HG03520 (cell line): Measurements from ENCODE around the gene ZNF593.

ENCODE experiments used
- ATAC-seq: cut with Tn5 transposase; IDR thresholded peaks from one replicate; pipeline ENCODE4 v1.9.1; 2021; ENCODE audit warnings: mild to moderate bottlenecking, moderate library complexity; ENCODE audit not compliant: unreplicated experiment

ZNF593 gene

DNA sequence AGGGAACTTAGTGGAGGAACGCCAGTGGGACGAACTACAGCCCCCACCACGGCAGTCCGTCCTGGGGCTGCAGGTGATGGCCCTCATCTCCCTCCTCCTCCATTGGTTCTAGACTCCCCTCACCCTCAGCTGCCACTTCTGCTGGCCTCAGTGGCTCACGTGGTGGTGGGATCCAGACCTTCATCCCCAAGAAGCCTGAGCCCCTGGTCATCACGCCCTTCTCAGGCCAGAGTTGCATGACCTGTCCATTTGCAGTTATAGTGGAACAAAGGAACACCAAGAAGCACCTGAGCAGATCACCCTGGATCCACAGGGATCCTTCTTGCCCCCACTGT lies 23.8 kb upstream of the ZNF593 start:
- ATAC-seq, result no peak

DNA sequence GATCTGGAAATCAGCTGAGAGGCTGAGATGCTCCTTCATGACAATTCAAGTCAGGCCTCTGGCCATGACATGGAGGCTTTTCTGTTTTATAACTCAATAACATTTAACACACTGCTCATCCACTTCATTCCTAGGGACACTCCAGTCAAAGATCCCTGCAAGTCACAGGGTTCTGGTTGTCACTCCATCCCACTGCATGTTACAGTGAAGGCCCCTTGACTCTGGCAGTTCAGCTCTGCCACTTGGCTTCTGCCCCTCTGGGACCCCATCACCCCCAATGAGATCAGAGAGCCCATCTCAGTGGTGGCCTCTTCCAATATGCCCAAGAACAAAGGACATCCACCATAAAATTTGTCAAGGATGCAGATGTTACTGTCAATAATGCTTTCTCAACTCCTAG lies 20.8 kb upstream of the ZNF593 start:
- no peak for ATAC-seq

DNA sequence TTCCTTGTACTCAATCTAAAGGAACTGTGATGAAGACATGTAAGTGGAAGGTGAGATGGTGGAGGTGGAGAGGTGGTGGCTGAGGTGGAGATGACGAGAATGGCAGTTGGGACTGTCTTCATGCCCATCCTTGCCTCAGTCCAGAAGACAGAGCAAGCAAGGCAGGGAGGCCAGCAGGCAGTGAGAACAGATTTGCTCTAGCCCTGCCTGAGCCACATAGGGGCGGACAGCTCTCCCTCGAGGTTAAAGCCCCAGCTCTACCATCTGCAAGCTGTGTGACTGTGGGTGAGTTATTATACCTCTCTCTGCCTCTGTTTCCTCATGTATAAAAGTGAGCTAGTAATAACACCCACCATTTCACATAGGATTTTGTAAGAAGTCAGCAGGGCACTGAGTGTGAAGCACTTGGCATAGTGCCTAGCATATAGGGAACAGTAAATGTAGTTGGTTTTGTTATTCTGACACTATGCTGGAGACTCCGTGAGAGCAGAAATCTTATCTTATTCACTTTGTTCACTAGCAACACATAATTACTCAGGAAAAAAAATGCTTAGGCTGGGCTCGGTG lies 15.7 kb upstream of the ZNF593 start:
- ATAC-seq, result no peak

DNA sequence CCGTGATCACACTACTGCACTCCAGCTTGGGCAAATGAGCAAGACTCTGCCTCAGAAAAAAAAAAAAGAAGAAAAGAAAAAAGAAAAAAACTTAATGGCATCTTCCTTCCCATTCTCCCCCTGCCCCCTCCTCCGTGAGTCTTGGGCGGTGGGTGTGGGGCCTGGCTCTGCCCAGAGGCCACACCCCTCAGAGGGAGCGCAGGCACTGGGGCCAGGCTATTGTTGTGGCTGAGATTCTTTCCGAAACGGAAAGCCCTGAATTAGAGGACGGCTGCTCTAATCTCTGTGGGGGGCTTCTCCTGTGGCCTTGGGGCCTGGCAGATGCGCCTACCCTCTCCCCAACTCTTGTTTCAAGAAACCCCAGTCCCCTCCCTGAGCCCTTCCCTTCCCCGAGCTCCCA lies 15.0 kb upstream of the ZNF593 start:
- ATAC-seq, result no peak

DNA sequence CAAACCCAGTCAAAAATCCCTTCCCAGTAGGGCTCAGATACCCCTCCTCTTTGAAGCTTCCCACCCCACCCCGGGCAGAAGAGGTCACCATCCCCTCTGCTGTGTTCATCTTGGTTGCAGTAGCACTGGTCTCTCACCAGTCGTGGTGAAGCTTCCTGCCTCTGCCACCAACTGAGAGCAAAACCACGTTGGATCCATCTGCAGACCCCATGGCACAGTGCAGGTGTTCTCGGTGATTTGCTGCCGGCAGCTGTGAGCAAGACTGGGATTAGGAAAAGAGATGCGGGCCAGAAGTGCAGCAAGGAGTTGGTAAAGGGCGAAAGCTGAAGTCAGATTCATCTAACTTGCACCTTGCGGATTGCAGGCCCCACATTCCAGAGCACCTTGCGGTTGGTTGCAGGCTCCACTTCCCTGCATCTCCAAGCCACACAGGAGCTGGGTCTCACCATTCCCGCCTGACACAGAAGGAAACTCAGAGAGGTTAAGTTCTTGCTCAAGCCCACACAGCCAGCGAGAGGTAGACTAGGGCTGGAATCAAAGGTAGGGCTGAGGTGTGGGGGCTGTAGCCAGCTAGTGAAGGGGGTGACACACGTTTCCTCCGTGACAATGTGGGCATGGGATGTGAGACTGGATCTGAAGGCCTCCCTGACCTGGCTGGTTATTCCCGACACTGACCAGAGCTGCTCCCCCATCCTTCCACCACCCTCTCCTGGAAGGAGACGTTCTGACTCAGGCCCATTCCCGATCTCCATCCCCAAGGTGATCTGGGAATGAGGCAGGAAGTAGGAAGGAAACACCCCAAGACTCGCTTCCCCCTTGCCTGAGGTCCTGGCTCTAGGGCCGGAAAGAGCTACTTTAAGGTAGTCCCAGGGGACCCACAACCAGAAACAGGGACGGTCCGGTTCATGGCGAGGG lies 14.1 kb upstream of the ZNF593 start:
- no peak for ATAC-seq

DNA sequence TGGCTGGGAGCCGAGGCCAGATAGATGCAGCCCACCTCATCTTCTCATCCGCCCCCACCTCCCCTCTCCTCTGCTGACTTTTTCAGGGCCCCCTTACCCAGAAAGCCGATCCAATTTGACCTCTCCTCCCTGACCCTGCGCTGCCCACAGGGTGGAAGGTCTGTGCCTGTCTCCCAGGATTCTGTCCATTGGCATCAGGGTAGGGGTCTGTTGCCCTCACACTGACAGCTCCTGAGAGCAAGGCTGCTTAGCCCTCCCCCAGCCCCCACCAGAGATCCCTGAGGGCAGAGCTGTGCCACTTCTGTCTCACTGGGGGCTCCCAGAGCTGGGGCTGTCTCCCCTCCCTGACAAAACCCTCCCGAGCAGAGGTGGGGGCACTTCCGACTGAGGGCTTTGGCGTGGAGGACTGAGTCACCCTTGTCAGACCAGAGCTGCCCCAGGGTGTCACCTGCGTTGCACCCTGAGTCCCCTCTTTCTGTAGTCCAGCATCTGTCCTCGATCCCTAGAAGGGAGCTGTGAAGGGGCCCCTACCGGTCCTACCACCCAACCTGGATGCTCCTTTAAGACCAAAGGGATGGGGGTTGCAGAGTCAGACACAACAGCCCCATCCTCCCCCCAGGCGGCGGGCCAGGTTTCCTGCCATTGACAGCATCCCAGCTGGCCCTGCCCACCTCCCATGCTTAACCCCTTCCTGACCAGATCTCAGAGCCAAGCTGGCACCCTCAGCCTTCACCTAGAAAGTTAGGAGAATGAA lies 13.2 kb upstream of the ZNF593 start:
- no peak for ATAC-seq

DNA sequence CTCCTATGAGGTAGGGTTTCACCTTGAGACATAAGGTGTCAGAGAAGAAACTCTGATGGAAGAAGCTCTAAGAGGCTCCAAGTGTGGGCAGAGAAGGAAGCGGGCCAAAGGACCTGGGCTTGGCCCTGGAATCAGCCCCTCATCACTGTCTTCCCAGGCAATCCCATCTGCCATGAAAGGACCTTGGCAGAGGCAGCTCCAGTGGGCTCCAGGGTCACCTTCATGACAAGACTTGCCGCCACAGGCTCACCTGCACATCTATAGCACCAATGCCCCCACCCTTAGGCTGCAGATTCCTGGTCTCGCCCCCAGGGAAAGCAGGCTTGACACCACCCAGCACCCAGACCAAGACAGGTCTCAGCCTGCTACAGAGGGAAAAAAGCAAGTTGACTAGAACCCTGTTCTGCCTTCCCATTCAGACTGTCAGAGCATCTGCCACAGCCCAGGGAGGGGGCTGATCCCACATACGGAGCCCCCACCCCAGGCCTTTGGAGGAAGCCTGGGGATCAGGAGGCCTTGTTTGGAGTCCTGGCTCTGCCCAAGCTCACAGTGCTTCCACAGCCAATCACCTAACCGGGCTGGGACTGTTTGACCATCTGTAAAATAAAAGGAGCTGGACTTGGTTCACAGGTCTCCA lies 11.3 kb upstream of the ZNF593 start:
- ATAC-seq, result no peak

DNA sequence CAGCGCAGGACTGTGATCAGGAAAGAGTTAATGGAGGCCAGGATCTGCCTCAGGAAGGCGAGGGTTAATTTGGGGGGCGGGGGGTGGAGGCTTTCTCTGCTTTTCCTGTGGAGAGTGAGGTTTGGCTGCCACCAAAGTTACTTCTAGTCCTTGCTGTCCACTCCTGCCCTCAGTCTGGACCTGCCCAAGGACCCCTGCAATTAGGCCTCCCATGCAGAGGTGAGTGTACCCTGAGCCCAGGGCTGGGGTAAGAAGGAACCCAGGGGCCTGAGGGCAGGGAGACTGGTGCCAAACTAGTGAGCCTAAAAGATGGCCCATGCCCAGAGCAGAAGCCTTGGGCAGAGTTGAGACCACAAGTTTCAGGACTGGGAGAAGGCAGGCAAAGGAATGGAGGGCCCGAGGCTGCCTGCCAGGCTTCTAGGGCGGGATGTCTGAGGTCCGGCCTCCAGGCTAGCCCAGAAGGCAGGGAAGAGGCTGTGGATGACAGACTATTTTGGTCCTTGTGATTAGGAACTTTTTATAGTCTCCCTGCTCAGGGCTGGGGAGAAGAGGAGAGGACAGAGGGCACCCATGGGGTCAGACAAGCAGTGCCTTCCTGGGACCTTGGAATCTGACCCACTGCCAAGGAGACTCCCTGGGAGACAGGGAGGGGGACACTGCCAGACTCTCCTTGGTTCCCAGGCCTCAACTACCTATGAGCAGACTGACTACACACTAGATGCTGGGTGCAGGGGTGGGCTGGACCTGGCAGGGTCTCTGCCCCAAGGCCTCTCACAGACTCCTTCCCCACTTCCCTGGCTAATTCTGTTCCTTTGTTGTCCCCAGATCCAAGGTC lies 10.6 kb upstream of the ZNF593 start, which contains the start of gene FAM110D:
FAM110D (plus strand) TSS at position 172 of the 835 bp plus-strand sequence. CDS start 2,213 bp downstream, outside the sequence.
- ATAC-seq, result no peak

DNA sequence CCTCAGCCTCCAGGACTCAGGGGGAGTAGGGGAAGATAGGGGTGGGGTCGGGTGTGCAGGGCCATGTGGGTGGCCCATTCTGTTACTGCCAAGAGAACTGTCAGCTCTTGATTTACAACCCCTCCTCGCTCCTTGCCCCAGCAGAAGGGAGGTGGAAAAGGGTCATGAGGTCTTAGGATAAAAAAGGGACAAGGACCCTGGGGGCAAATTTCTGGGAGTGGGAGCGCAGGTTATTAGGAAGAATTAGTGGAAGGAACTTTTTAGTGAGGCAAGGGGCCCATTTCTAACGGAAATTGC lies 10.0 kb upstream of the ZNF593 start:
- no peak for ATAC-seq

DNA sequence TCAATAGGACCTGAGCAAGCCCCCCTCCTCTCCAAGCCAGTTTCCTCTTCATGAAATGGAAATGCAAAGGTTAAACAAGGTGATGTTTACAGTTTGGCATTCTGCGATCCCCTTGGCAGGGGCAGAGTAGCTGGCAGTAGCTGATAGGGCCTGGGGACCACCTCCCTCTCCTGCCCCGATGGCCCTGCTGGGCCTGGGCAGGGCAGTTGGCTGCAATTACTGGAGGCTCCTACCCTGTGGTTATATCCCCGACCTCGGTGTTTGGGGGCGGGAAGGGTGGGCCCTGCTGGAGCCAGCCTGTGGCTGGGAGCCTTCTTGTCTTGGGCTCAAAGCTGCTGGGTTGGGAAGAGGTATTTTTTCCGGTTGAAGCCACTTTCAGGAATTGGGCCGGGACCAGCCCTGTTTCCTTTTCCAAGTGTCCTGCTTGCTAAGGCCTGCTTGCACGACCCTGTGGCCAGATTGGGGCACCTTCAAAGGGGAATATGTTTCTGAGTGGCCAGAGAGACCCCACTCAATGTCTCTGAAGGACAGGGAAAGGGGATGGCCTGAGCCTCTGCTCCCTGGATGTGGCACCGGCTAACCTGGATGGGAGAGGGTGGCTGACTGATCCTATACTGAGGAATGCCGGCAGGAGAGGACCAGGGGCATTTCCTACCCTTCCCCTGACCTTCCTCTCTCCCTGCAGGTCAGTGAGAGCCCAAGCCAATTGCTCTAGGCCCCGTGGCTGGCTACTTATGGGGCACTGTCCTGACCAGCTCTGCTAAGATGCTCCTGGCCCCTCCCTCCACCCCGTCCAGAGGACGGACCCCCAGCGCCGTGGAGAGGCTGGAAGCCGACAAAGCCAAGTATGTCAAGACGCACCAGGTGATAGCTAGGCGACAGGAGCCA lies 8.9 kb upstream of the ZNF593 start:
- ATAC-seq, result no peak

DNA sequence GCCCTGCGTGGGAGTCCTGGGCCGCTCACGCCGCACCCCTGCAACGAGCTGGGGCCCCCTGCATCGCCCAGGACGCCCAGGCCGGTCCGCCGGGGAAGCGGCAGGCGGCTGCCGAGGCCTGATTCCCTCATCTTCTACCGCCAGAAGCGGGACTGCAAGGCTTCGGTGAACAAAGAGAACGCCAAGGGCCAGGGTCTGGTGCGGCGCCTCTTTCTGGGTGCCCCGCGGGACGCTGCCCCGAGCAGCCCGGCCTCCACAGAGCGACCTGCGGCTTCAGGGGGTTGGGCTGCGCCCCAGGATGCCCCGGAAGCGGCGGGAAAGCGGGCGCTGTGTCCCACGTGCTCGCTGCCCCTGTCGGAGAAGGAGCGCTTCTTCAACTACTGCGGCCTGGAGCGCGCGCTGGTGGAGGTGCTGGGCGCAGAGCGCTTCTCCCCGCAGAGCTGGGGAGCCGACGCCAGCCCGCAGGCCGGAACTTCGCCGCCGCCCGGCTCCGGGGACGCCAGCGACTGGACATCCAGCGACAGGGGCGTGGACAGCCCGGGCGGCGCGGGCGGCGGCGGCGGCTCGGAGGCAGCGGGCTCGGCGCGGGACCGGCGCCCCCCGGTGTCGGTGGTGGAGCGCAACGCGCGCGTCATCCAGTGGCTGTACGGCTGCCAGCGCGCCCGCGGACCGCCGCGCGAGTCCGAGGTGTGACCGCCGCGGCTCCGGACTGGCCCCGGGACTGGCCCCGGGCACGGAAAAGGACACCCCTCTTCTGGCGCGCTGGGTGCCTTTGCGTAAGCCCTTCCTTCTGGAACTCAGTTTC lies 8.1 kb upstream of the ZNF593 start:
- no peak for ATAC-seq

DNA sequence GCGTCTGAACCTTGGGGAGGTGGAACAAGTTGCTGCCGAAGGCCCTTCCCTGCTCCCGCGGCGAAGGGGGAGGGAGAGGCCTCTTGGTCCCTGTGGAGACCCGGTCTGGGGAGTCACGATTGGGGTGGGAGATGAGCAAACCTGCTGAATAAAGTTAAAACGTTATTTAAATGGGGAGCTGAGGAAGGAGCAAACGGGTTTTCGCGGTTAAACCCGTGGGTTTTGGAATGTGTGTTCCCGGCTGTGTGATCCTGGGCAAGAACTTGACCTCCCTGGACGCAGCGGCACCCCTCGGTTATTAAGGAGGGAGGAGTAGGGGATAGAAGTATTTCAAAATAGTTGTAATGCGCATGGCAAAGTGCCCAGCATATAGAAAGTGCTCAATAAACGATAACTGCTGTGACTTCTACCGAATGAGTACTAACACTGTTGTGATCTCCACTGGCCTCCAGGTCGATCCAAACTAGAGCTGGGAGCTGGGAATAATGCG lies 7.4 kb upstream of the ZNF593 start:
- ATAC-seq, result no peak

DNA sequence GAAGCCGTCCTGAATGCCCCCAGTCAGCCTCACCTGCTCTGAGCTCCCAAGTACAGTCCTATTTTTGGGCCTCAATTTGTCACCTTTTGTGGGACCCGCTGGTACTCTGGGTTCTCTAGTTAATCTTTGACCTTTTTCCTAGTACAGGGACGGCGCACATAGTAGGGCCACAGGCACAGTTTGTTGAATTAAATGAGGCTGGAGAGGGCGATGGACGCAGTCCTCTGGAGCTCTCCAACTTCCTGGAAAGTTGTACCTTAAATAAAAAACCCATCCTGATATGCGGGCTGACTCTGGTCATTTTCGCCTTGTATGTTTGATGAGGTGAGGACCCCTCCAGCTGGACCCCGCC lies 6.0 kb upstream of the ZNF593 start:
- ATAC-seq, result no peak

DNA sequence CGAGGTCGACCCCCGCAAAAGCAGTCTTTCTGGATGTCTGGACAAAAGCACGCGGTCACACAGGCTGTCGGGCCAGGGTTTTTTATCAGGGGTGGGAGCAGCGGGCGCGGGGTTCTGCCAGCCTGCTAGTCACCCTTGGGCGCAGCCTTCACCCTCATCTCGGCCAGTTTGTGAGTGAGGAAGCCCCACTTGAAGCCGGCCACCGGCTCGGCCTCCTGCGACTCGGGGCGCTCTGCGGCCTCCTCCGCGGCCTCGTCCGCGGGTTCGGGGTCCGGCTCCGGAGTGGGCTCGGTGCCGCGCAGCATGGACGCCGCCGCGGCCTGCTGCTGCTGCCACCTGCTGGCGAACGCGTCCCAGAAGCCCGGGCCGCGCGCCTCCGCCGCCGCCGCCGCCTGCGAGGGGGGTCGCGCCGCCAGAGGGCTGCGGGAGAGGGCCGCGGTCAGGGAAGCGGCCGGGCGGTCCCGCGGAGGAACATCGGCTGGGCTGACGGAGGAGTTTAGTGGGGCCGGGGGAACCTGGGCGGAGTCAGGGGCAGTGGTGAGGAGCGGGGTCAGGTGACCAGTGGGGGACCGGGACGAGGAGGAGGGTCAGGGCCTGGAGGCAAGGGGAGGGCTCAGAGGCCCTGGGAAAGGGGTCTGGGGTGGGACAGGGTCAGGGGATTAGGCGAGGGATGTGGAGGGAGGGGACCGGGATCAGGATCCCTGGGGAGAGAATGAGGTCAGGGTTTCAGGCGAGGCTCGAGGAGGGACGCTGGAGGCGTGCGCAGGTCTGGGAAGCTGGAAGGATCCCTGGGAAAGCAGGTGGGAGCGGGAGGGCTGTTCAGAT lies 5.5 kb upstream of the ZNF593 start:
- no peak for ATAC-seq

DNA sequence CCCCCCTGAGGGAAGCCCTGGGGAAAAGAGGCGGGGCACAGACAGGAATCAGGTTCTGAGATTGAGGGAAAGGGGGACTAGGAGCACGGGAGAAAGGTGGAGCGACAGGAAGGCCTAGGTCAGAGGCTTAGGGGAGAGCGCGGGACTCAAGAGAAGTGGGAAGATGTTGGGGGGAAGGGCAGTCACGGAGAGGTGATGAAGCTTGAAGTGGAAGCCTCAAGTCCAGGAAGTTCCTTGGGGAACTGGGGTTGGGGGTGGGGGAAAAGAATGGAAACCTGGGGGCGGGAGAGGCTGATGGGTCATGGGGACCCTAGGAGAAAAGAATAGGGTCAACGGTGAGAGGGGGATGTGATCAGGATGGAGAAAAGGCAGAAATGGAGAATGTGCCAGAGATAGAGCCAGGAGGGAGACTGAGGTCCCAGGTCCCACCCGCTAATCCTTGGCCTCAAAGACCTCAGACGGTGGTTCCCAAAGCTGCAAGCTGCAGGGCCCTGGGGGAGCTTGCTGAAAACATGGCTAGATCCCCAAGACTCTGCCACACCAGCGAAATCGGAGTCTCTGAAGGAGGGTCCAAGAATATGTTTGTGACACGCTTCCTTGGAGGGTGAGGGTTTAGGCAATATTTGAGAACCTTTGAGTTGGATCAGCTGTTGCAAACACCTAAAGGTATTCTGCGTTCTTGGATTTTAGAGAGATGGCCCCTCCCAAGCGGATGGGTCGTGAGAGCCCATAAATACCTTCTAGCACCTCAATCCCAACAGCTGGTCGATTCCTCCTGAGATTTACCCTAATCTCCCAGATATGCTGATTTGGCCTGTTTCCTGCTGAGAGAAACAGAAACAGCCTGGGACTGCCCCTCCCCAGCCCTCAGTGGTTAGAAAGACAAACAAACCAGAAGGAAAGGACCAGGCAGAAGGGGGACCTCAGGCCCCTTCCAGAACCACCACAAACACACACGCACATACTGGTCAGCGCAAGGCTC lies 4.6 kb upstream of the ZNF593 start:
- no peak for ATAC-seq

DNA sequence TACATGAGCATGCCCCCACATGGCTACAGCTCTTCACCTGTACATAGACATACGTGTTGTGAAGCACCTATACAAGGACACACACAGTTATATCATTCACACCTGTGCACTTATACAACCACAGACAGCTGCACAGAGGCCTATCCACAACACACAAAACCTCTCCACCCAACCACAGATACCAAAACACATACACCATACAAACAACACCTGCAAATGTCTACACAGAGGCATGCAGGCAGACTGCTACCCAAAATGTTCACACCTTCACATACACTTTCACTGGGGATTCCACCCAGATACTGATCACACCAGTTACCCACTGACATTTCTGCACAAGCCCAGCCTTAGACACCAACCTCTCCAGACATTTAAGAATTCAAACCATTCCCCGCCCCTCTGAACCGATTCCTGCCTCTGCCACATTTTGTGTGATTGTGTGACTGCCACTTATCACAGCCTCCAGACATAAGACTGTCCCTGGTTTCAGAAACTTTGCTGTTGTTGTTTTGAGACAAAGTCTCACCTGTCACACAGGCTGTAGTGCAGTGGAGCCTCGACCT lies 2.9 kb upstream of the ZNF593 start:
- ATAC-seq, result no peak
